HepG2 (cell line): Measurements from ENCODE around the gene BOD1. TPM values are rescaled to one million over a fixed set of nuclear protein-coding genes. Genes with fewer than 3 reads are reported as not detected.

Source experiments
- ATAC-seq: fragments of 200-7000 bp; cut with Tn5 transposase; 3 replicates; pipeline ENCODE4 v1.9.1; 2020; ENCODE audit warnings: mild to moderate bottlenecking, moderate library complexity
- BruUV-seq: library from RNA; stranded (reverse); fragments of 400-500 nt; replicated peaks from 2 replicates; lab custom pipeline; 2021; lab: Mats Ljungman, UMichigan
- CTCF ChIA-PET: fragments of 300-600 bp; formaldehyde crosslinking; extraction: SDS; loops from one replicate; lab custom pipeline; 2021; ENCODE audit warnings: low total read pairs, inconsistent platforms, low intra/inter-chr PET ratio; lab: Yijun Ruan, JAX
- POLR2A ChIA-PET: fragments of 350-600 bp; sonication (Branson Sonifier 250); formaldehyde crosslinking; loops from one replicate; lab custom pipeline; 2020; ENCODE audit warnings: antibody characterized with exemption, inconsistent platforms; lab: Yijun Ruan, JAX
- DNase-seq: peaks from one replicate; pipeline ENCODE4 v3.0.0-alpha.2; 2015; ENCODE audit warnings: low spot score
- FAIRE-seq: peaks from 3 replicates; lab custom pipeline; 2011; peaks lifted over from hg19 to GRCh38; lab: Jason Lieb, UNC
- H2AFZ ChIP-seq: one replicate; pipeline ENCODE4 v1.6.1; 2011; ENCODE audit warnings: low read length, inconsistent platforms
- H3K27ac ChIP-seq: fragments of 300-600 bp; 3 replicates; pipeline ENCODE4 v1.8.0; 2011; ENCODE audit warnings: mixed run types, mild to moderate bottlenecking, mixed read lengths, low read length, inconsistent platforms; ENCODE audit not compliant: insufficient read depth; ENCODE audit errors: extremely low read length
- H3K27me3 ChIP-seq, 2 experiments: fragments of 200-600 bp in 1 of 2; 2 replicates in 1 of 2; 3 replicates in 1 of 2; pipeline versions ENCODE4 v1.6.0 to v1.8.0; 2011; ENCODE audit warnings: low read length in 2 of 2, mild to moderate bottlenecking in 2 of 2, moderate library complexity in 2 of 2, inconsistent platforms in 1 of 2; ENCODE audit not compliant: insufficient read depth in 2 of 2, control insufficient read depth in 1 of 2
- H3K36me3 ChIP-seq, 2 experiments: fragments of 200-600 bp in 1 of 2; replicated peaks in 1 of 2; 2 replicates in 1 of 2; 3 replicates in 1 of 2; pipeline versions ENCODE4 v1.5.1 to v1.8.0; 2011; ENCODE audit warnings: low read length in 2 of 2, inconsistent platforms in 1 of 2; ENCODE audit not compliant: insufficient read depth in 2 of 2, control insufficient read depth in 1 of 2
- H3K4me1 ChIP-seq: 2 replicates; pipeline ENCODE4 v1.5.1; 2012; ENCODE audit warnings: low read length, inconsistent platforms; ENCODE audit not compliant: insufficient read depth
- H3K4me2 ChIP-seq: 2 replicates; pipeline ENCODE4 v1.6.0; 2011; ENCODE audit warnings: low read depth, low read length, inconsistent platforms
- H3K4me3 ChIP-seq, 3 experiments: fragments of 200-600 bp in 1 of 3; sonication (generic), shearing (Covaris generic) in 1 of 3; replicated peaks in 1 of 3; 2 replicates each; pipeline ENCODE4 v1.5.1; 2011 to 2016; ENCODE audit warnings: low read length in 3 of 3, inconsistent platforms in 2 of 3, low read depth in 2 of 3, mild to moderate bottlenecking in 2 of 3, control low read depth in 1 of 3, mixed read lengths in 1 of 3; ENCODE audit not compliant: insufficient read depth in 1 of 3
- H3K79me2 ChIP-seq: one replicate; pipeline ENCODE4 v1.6.1; 2011; ENCODE audit warnings: low read length, inconsistent platforms; ENCODE audit not compliant: insufficient read depth
- H3K9ac ChIP-seq: 2 replicates; pipeline ENCODE4 v1.6.0; 2011; ENCODE audit warnings: mild to moderate bottlenecking, low read depth, low read length, inconsistent platforms; ENCODE audit not compliant: insufficient read depth
- H3K9me3 ChIP-seq: 2 replicates; pipeline ENCODE4 v1.5.1; 2012; ENCODE audit warnings: mild to moderate bottlenecking, low read length
- H4K20me1 ChIP-seq: 2 replicates; pipeline ENCODE4 v1.6.0; 2011; ENCODE audit warnings: inconsistent platforms, mild to moderate bottlenecking, low read length, moderate library complexity; ENCODE audit not compliant: insufficient read depth
- BCL6 ChIP-seq: IDR thresholded peaks from 2 replicates; pipeline ENCODE4 v1.6.1; 2016; ENCODE audit warnings: missing genetic modification reagents, missing compliant biosample characterization
- CEBPG ChIP-seq: IDR thresholded peaks from 2 replicates; pipeline ENCODE4 v1.6.1; 2016
- FIP1L1 ChIP-seq: fragments of 200-400 bp; formaldehyde crosslinking; IDR thresholded peaks from 2 replicates; pipeline ENCODE4 v1.6.1; 2018; ENCODE audit warnings: low read depth, mild to moderate bottlenecking, low read length, moderate library complexity, borderline replicate concordance; ENCODE audit not compliant: insufficient read depth
- FOXA3 ChIP-seq: IDR thresholded peaks from 2 replicates; pipeline ENCODE4 v1.6.1; 2016; ENCODE audit warnings: missing genetic modification reagents, missing compliant biosample characterization
- HMGA1 ChIP-seq: sonication (generic); formaldehyde crosslinking; conservative IDR thresholded peaks from 2 replicates; pipeline ENCODE4 v1.4.0; 2020; ENCODE audit warnings: missing genetic modification reagents
- LCORL ChIP-seq, 2 experiments: fragments of 450-650 bp in 1 of 2; sonication (generic) in 1 of 2; formaldehyde crosslinking in 1 of 2; IDR thresholded peaks; 2 replicates each; pipeline versions ENCODE4 v1.5.0 to v1.6.1; 2017 to 2020; ENCODE audit warnings: antibody characterized with exemption in 1 of 2, missing genetic modification reagents in 1 of 2
- NR1H2 ChIP-seq: sonication (generic); formaldehyde crosslinking; IDR thresholded peaks from 2 replicates; pipeline ENCODE4 v1.8.1; 2022; ENCODE audit warnings: low read depth, missing genetic modification reagents, borderline replicate concordance
- PCBP1 ChIP-seq: fragments of 200-400 bp; formaldehyde crosslinking; IDR thresholded peaks from 2 replicates; pipeline ENCODE4 v1.6.1; 2017; ENCODE audit warnings: mild to moderate bottlenecking, low read depth, low read length, borderline replicate concordance
- RFX3 ChIP-seq: IDR thresholded peaks from 2 replicates; pipeline ENCODE4 v1.6.1; 2016; ENCODE audit warnings: missing biosample characterization, missing genetic modification reagents
- SIN3B ChIP-seq: fragments of 150-350 bp; IDR thresholded peaks from 2 replicates; pipeline ENCODE4 v1.6.1; 2014; ENCODE audit warnings: low read length
- TP53 ChIP-seq: sonication (generic); formaldehyde crosslinking; conservative IDR thresholded peaks from 2 replicates; pipeline ENCODE4 v1.4.0; 2020; ENCODE audit warnings: missing genetic modification reagents
- YEATS2 ChIP-seq: sonication (generic); formaldehyde crosslinking; IDR thresholded peaks from 2 replicates; pipeline ENCODE4 v1.4.0; 2020; ENCODE audit warnings: missing genetic modification reagents, borderline replicate concordance
- ZNF274 ChIP-seq: sonication (generic); formaldehyde crosslinking; IDR thresholded peaks from 2 replicates; pipeline ENCODE4 v1.5.1; 2020; ENCODE audit warnings: mild to moderate bottlenecking, missing genetic modification reagents
- ZNF7 ChIP-seq: IDR thresholded peaks from 2 replicates; pipeline ENCODE4 v1.6.1; 2016; ENCODE audit warnings: missing biosample characterization, missing genetic modification reagents
- ZNF841 ChIP-seq: sonication (generic); formaldehyde crosslinking; IDR thresholded peaks from 2 replicates; pipeline ENCODE4 v1.8.1; 2023; ENCODE audit warnings: missing genetic modification reagents, borderline replicate concordance
- WGBS: methylation state at CpG from one replicate; pipeline ENCODE4 v1.1.6; 2017; ENCODE audit warnings: low lambda C conversion rate; 5-methylcytosine and 5-hydroxymethylcytosine counted together
- in situ Hi-C: cut with HindIII; loops from 2 replicates; pipeline ENCODE4 v1.10.0; 2017; ENCODE audit warnings: low pct_unique_long_range_greater_than_20kb; ENCODE audit not compliant: extremely low pct_ligation_motif_present
- intact Hi-C: fragments of 100-400 bp; cut with micrococcal nuclease; formaldehyde crosslinking; loops from one replicate; pipeline ENCODE4 v1.10.0; 2022; ENCODE audit not compliant: unreplicated experiment
- polyA plus RNA-seq, 8 experiments: library from polyadenylated mRNA; depleted of rRNA in 3 of 8; stranded (reverse) in 7 of 8; unstranded in 1 of 8; fragments of >200 nt; fragmentation: Illumina TruSeq in 4 of 8; extraction: Trizol in 4 of 8; gene quantifications; 2 replicates each; pipeline versions ENCODE4 v1.2.1 to v1.2.3, GENCODE V29; 2011 to 2016; ENCODE audit warnings: low read depth in 4 of 8, missing spikeins in 1 of 8, mixed read lengths in 1 of 8; ENCODE audit not compliant: insufficient read depth in 1 of 8
- total RNA-seq, 5 experiments: library from RNA; depleted of rRNA; stranded (reverse); fragments of >200 nt; fragmentation: Illumina TruSeq; extraction: Trizol; gene quantifications; 2 replicates each; pipeline ENCODE4 v1.2.3, GENCODE V29; 2016; ENCODE audit warnings: low read depth in 1 of 5
- TF ChIP-seq, protein P1 (sequence below): conservative IDR thresholded peaks from 2 replicates; pipeline ENCODE4 v1.6.1; 2018; ENCODE audit warnings: missing genetic modification reagents
- TF ChIP-seq, protein P2 (sequence below): sonication (generic); formaldehyde crosslinking; IDR thresholded peaks from 2 replicates; pipeline ENCODE4 v1.4.0; 2020; ENCODE audit warnings: mild to moderate bottlenecking, missing genetic modification reagents
- TF ChIP-seq, protein P3 (sequence below): sonication (generic); formaldehyde crosslinking; IDR thresholded peaks from 2 replicates; pipeline ENCODE4 v1.5.1; 2020; ENCODE audit warnings: mild to moderate bottlenecking, missing genetic modification reagents

Gene BOD1
- total and polyA plus RNA-seq, 2 of the 13 experiments (the other 11 are each of a cell fraction or from before 2014, with no cell fraction given), result 81.5 to 103 TPM

DNA sequence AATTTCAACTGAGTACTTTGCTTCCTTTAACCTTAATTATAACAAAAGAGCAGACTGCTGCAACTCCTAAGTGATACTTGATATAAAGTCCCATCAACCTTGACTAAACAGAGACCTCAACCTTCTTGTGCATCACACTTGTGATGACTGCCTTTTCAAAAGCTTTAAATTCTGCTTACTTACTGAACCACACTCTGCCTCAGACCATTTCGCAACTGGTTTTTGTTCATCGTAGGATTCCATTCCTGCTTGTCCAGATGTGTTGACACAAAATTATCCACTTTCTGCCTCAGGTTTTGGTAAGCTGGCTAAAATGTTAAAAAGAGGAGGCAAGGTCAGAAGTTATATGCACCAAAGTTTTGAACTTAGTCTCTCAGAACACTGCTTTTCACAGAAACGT, 3.5 kb downstream of the BOD1 start:
- peaks cover 30 to 51% of the 10 kb centered on the region in 2 experiments for H3K36me3 ChIP-seq
- peak overlapping the region; percentile 87 for H3K4me2 ChIP-seq
- peaks cover 72% of the 10 kb centered on the region for H3K79me2 ChIP-seq
- peak; percentile 38 for DNase-seq
- BruUV-seq, result no TSS peak
- ChIA-PET CTCF (no interaction called here), POLR2A (interaction anchor here (0.6 kb wide), 1 partner anchor 48 kb away, joined by 4 read pairs; no protein-coding TSS in a partner anchor)
- intact Hi-C loops (no loop called here), in situ Hi-C loops (loop anchor here (10.0 kb wide), 1 partner anchor 702 kb away; no protein-coding TSS in a partner anchor)
- H3K4me1 ChIP-seq, result peaks cover 46% of the 10 kb centered on the region
- H2AFZ ChIP-seq, result no peak overlapping the region
- no peak for ATAC-seq
- H3K9ac ChIP-seq, result no peak overlapping the region
- no peak for FAIRE-seq
- H3K27ac ChIP-seq, result peak overlapping the region; percentile 30
- WGBS, result 49% methylated on average over 3 of the region's 3 CpGs
- H3K9me3 ChIP-seq, result no peaks in the 10 kb centered on the region
- H3K27me3 ChIP-seq, result no peaks in the 10 kb centered on the region; a peak in 1 of 5 replicates
- H4K20me1 ChIP-seq, result peaks cover 32% of the 10 kb centered on the region
- peak overlapping the region in 1 of 3 experiments; percentile 92; a peak in 1 of 6 replicates for H3K4me3 ChIP-seq
- TF ChIP-seq ZNF841 (CRISPR knock-in tag) (no peak), SIN3B (no peak), FOXA3 (CRISPR knock-in tag) (0 out of 2 replicates have a peak, but pooled peaks have one; percentile 23), NR1H2 (CRISPR knock-in tag) (no peak), ZNF274 (no peak), TP53 (CRISPR knock-in tag) (no peak), CEBPG (CRISPR knock-in tag) (peak; percentile 83), HMGA1 (no peak), RFX3 (CRISPR knock-in tag) (no peak), PCBP1 (no peak), FIP1L1 (no peak), BCL6 (CRISPR knock-in tag) (0 out of 2 replicates have a peak, but pooled peaks have one; percentile 8), LCORL (IDR thresholded peaks at IDR 0.05) (no peak), LCORL (CRISPR knock-in tag; IDR thresholded peaks at IDR 0.05) (peak; percentile 32; the same call in 1 of the 2 replicates), ZNF7 (CRISPR knock-in tag) (no peak), YEATS2 (no peak)
- TF ChIP-seq, protein P1, sequence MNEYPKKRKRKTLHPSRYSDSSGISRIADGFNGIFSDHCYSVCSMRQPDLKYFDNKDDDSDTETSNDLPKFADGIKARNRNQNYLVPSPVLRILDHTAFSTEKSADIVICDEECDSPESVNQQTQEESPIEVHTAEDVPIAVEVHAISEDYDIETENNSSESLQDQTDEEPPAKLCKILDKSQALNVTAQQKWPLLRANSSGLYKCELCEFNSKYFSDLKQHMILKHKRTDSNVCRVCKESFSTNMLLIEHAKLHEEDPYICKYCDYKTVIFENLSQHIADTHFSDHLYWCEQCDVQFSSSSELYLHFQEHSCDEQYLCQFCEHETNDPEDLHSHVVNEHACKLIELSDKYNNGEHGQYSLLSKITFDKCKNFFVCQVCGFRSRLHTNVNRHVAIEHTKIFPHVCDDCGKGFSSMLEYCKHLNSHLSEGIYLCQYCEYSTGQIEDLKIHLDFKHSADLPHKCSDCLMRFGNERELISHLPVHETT, result no peak
- TF ChIP-seq, protein P2, sequence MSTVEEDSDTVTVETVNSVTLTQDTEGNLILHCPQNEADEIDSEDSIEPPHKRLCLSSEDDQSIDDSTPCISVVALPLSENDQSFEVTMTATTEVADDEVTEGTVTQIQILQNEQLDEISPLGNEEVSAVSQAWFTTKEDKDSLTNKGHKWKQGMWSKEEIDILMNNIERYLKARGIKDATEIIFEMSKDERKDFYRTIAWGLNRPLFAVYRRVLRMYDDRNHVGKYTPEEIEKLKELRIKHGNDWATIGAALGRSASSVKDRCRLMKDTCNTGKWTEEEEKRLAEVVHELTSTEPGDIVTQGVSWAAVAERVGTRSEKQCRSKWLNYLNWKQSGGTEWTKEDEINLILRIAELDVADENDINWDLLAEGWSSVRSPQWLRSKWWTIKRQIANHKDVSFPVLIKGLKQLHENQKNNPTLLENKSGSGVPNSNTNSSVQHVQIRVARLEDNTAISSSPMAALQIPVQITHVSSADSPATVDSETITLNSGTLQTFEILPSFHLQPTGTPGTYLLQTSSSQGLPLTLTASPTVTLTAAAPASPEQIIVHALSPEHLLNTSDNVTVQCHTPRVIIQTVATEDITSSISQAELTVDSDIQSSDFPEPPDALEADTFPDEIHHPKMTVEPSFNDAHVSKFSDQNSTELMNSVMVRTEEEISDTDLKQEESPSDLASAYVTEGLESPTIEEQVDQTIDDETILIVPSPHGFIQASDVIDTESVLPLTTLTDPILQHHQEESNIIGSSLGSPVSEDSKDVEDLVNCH (CRISPR knock-in tag), result no peak
- TF ChIP-seq, protein P3, sequence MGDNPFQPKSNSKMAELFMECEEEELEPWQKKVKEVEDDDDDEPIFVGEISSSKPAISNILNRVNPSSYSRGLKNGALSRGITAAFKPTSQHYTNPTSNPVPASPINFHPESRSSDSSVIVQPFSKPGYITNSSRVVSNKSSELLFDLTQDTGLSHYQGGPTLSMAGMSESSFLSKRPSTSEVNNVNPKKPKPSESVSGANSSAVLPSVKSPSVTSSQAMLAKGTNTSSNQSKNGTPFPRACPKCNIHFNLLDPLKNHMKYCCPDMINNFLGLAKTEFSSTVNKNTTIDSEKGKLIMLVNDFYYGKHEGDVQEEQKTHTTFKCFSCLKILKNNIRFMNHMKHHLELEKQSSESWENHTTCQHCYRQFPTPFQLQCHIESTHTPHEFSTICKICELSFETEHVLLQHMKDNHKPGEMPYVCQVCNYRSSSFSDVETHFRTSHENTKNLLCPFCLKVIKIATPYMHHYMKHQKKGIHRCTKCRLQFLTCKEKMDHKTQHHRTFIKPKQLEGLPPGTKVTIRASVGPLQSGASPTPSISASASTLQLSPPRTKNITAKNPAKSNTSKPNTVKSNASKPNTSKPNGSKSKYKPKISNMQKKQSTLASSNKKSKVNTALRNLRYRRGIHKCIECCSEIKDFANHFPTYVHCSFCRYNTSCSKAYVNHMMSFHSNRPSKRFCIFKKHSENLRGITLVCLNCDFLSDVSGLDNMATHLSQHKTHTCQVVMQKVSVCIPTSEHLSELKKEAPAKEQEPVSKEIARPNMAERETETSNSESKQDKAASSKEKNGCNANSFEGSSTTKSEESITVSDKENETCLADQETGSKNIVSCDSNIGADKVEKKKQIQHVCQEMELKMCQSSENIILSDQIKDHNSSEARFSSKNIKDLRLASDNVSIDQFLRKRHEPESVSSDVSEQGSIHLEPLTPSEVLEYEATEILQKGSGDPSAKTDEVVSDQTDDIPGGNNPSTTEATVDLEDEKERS, result no peak
